HG02763 (cell line): ENCODE results near the gene RXRB.

Experiments
- ATAC-seq: cut with Tn5 transposase; IDR thresholded peaks from one replicate; pipeline ENCODE4 v1.9.1; 2021; ENCODE audit warnings: mild to moderate bottlenecking, moderate library complexity; ENCODE audit not compliant: unreplicated experiment

Gene RXRB

DNA sequence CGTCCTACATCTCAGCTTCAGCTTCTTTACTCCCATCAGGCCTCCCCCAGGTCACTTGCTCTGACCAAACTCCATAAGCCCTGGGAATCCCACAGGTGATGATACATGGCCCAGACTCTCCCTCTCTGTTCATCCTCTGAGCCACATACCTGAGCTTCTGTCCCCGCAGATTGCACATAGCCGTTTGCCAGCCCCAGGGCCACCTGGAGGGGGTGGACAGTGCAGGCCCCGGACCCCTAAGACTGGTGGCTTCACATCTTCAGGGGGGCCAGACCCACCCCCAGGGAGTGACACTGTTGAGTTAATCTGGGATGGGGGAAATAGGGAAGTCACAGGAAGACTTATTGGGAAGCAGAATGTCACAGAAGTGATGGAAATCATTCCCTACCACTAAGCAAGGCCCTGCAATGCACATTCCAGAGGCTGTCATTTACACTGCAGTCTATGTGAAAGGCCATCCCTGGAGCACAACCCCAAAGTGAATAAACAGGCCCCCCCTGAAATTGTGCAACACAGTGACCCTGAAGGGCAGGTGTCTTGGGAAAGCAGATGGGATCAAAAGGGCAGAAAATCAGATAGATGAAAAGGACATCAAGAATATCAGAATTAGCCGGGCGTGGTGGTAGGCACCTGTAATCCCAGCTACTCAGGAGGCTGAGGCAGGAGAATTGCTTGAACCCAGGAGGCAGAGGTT lies 2.2 kb downstream of the RXRB start:
- no peak for ATAC-seq

DNA sequence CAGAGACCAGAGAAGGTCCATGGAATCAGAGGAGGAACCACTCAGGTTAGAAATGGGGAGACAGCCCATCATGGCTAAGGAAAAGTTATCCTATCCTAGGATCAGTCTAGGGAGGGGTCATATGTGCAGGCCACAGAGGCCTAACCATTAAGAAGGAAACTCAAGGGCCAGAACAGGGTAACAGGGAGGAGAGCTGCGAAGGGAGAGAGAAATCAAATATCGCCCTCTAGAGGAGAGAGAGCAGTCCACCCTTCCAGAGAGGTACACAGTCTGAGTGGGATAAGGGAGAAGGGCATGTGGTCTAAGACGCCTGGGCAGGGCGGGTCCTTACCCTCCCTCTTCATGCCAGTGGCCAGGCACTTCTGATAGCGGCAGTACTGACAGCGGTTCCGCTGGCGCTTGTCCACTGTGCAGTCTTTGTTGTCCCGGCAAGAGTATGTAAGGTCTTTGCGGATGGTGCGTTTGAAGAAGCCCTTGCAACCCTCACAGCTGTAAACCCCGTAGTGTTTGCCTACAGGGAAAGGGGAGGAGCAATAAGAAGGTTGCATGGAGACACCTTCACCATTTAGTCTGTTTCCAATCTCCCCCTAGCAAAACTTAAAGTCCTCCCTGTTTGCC lies 2.9 kb downstream of the RXRB start:
- no peak for ATAC-seq

DNA sequence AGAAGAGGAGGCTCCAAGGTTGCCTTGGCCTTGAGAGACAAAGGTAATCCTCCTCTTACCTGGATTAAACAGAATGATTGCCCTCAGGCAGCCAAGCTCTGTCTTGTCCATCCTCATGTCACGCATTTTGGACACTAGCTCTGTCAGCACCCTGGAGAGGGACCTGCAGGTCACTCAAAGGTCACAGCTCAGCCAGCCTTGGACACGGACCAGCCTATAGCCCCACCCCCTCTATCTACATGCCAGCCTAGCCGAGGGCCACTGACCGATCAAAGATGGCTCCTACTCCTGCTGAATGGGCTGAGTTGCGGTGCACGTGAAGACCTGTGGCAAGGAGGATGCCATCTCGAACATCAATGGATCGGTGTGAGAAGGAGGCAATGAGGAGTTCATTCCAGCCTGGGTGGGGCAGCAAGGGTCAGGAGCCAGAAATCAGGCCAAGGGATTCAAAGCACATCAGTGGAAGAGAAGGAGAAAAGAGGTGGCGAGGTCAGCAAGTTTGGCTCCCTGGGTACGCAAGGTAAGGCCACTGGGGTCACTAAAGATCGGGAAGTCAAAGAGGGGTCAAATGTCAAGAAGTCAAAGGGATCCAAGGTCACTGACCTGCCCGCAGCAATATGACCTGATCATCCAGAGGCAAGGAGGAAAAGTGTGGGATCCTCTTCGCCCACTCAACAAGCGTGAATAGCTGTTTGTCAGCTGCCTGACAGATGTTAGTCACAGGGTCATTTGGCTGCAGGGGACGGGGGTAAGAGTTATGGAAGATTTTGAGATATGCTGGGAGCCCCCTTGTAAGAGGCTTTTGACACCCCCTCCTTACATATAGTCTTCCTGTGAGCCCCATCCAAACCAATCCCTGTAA lies 4.9 kb downstream of the RXRB start:
- no peak for ATAC-seq

DNA sequence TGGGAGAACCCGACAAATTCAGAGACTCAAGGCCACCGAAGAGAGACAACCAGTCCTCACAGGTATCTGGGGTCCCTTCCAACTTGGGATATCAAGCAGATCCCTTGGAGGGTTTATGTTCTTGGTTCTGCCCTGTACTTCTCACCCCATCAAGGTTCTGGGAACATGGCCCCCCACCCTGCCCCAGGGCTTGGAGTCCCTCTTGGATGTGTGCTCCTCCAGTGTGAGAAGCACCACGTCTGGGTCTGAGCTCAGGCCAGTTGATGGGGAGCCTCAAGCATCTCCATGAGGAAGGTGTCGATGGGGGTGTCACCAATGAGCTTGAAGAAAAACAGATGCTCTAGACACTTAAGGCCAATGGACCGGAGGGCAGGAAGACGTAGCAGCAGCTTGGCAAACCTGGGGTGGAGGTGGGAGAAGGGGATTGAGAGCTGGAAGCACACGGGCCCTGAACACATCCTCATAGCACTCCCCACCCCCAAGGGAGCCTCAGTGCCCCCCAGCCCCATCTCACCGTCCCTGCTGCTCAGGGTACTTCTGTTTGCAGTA lies 6.0 kb downstream of the RXRB start:
- no peak for ATAC-seq

DNA sequence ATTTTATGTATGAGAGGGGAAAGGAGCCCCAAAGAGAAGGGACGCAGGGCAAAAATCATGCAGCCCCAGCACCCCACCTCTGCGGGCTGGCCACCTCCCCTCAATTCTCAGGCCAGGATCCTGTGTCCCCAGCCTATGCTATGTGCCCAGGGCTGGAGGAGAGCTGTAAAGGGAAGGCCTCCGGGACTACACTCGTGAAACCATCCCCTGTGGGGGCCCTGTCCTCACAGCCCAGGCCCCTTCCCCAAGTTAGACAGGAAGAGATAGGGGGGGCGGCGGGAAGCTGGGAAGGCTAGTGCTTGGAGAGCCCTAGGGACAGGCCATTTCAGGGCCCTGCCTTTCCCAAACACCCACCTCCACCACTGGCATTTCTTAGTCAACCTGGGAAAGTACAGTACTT lies 6.8 kb downstream of the RXRB start:
- no peak for ATAC-seq

DNA sequence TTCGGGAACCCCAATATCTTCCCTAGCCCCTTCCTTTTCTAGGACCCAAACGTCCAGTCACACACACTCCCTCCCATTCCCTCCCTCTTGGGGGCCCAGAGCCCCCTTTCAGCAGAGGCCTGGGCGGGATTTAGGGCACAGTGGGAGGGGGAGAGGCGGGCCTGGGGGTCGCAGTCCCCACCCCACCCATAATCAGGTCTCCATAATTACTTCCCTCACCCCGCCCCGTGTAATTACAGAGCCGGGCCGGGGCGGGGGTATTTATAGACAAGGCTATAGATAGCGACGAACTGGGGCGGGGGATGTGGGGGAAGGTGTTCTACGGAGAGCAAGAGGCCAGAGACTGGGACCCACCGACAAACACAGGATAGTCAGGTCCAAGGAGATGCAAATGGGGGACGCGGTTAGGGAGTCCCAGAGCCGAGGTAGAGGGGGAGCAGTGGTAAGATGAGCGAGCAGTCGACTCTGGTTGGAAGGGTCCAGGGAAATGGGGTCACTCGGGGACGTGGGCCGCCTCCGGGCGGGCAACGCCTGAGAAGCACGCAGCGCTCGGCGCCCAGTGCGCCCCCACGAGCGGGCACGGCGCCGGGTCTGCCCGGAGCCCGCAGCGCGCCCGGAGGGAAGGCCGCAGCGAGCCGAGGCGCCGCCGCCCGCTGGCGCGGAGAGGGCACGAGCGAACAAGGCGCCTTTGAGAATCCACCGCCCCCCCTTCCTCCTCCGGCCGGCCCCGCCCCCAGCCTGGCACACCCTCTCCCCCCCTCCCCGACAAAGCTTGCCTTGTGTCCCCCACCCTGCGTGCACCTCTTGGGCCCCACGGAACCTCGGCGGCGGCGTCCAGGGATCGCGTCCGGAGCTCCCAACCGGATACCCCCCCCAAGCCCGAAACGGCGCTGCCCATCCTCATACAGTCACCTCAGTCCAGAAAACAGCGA lies 7.5 kb downstream of the RXRB start:
- no peak for ATAC-seq

DNA sequence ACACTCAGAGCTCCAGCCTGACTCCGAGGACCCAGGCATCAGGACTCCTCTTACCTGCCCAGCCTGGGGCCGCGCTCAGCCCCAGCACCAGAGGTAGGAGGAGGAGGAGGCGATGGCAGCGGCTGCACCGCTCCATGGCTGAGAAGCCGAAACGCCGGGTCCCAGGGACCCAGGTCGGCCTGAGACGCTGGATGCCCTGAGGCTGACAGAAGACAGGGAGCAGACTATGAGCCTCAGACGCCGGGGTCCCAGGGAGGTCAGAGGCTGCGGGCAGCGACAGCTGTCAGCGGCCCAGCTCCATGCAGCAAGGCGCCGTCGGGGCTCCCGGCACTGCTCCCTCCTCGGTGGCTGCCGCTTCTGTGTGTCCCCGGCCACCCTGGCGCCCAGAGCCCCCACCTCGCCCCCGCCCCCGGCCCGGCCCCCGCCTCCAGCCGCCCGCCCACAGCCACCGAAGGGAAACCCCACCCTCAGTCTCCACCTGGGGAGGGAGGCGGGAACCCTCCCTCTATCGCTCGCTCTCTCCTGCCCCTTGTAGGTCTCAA lies 8.3 kb downstream of the RXRB start, which contains the start of gene COL11A2:
Gene COL11A2 (minus strand): TSS at position 363 of the 542 bp plus-strand sequence. CDS start 227 bp downstream, at position 136.
- no peak for ATAC-seq

DNA sequence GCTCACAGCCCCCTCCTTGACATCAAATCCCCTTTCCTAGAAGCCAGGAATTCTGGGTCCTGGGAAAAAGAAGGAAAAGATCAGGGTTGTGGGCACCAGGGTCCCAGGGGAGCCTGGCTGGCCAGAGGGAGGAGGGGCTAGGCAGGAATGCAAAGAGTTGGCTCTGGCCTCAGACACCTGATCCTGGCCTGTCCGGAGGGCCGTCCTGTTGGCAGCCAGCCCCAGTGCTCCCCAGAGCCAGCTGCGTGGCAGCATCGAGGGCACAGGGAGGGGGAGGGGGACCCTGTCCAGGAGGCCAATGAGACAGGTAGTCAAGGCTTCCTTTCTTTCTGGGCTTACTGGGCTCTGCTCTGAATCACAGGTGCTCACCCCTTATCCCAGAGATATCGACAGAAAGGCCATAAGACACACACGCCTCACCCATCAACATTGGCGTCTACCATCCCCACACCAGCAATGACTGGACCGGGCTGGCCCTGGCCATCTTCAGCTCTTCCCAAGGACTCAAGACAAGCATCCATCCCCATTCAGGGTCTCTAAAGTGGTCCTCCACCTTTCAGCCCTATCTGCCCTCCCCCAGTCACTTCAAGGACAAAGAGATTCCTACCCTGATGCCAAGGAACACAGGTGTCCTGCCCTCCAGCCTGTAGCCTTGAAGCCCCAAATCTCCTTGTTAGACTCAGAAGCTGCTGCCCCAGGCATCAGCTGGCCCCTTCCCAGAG lies 8.9 kb downstream of the RXRB start:
- ATAC-seq, result no peak

DNA sequence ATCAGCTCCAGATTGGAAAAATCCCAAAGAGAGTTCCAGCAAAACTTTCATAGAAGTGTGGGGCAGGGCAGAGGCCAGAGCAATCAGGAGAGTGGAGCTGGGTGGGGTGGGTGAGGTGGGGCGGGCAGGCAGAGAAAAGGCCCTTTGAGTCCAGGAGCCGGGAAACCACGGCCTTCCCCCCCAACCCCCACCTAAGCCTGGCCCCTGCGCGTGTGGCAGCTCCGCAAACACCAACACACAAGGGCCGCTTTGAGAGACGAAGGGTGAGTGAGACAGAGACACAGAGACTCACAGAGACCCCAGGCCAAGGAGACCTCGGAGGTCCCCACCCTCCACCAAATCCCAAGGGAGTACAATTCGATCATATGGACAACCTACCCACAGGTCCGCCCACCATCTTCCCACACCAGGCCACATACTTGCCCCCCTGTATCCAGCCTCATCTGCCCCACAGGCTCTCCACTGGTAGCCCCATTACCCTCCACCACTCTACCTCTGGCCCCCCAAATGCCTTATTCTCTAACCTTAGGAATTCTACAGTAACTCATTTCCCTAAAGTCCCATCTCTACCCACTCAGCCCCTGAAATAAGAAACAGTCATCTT lies 9.9 kb downstream of the RXRB start:
- no peak for ATAC-seq

DNA sequence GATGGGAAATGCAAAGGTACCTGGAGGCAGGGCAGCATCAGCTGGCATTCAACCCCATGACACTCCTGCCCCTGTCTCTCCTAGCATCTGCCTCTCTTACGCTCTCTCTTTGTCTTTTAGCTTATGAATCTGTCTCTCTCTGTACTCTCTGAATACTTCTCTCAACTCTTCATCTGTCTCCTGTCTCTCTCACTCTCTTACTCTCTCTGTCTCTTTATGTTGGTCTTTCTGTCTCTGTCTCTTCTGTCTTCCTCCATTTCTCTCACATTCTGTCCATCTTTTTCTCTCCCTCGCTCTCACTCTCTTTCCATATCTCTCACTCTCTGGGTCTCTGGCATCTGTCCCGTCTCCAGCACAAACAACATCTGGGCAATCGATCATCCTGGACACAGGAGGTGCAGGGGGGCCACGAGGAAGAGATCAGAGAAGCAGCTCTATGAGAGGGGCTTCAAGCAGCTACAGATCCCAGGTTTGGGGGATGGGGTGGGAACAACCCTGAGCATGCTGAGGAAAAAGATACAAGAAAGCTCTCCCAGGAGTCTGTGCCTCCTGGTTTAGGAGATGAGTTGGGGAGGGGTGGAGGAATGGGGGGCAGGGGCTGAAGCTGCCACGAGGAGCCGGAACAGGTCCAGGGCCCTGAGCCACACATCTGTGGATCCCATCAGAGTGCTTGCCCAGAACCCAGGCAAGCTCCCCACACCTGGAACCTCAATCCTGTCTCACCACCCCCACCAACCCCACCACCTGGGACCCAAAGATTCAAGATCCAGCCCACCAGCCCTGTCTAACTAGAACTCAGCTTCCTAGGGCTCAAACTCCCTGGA lies 10.6 kb downstream of the RXRB start:
- ATAC-seq, result no peak

DNA sequence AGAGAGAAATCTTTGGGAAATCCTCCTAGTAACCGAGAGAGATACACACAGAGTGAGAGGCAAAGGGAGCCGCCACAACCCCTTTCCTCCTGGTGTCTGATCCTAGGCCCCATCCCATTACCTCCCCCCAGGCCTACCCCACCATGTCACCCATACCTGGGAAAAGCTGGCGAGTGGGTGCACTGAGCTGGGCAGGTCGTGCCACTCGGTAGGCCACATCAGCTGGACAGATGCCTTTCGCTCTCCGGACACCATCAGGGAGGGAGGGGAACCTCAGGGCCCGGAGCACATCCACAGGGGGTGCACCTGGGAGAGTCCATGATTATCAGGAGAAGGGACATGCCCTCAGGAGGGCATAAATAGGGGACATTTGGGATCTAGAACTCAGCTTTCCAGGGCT lies 11.3 kb downstream of the RXRB start:
- ATAC-seq, result no peak

DNA sequence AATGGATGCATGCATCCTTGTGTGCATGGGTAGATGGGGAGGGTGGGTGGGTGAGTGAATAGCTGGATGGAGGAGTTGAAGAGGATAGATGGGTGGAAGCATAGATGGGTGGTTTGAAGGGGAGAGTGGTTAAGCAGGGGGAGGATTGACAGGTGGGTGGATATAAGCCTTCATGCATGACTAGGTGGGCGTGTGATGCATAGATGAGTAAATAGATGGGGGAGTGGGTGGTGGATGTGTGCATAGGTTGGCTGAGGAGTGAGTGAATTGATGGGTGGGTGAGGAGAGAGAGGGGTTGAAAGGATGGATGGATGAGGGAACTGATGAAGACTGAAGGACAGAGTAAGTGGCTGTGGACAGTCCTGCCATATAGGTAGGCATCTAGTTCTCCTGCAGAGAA lies 12.7 kb downstream of the RXRB start:
- ATAC-seq, result no peak

DNA sequence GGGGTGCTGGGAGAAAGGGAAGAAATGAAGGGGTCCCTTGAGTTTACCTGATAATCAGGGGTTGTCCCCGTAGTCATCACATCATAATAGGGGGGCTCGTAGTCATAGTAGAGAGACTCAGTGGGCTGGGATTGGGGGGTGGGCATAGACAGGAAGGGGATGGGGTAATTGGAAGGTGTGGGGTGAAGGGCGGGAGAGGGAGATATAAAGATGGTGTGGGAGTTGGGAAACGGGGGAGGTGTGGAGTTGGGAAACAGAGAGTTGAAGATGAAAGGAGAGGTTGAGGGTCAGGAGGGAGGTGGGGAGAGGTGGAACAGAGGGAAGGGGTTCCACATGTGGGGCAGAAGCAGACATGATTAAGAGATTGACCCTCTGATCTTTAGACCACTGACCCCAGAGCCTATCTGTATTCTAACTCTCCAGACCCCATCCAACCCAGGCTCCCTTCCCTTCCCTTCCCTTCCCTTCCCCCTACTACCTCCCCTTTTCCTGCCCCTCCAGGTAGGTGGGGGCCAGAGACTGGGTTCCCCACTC lies 14.7 kb downstream of the RXRB start:
- no peak for ATAC-seq

DNA sequence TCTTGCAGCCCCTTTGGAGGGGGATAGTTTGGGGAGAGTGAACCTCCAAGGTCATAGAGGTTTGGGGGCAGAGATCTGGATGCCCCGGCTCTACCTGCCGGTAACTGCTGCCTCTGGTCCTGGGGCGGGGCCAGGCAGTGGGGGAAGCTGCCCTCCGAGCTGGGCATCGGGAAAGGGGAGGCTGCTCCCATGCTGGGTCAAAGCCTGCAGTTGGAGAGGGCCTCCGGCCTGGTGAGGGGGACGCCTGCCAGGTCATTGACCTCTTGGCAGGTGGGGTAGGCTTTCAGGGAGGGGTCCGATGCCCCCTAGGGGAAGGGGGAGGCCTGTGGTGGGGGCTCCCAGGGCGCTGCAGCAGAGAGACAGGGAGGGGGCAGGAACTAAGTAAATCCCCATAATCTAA lies 15.3 kb downstream of the RXRB start:
- no peak for ATAC-seq

DNA sequence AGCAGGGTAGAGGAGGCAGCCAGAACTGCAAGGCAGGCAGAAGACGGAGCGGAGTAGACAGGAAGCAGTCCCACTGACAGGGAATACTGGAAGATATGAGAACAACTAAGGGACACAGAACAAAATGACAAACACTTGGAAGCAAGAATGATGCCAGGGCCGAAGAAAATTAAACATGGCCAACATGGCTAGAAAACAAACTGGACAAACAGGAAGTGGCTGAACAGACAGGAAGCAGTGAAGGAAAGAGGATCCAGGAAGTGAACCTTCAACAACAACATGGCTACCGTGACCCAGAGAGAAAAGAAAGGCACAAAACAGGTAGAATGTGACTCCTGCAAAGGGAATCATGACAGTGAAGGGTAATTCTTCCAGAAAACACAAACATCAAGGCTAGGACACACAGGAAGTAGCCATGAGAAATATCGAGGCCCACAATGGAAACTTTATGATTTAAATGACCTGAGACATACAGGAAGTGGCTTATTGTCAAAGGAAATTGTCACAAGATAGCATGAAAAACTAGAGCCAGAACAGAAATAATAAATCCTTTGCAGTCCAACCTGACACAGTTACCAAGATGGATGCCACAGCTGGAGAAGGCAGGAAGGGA lies 17.3 kb downstream of the RXRB start:
- no peak for ATAC-seq

DNA sequence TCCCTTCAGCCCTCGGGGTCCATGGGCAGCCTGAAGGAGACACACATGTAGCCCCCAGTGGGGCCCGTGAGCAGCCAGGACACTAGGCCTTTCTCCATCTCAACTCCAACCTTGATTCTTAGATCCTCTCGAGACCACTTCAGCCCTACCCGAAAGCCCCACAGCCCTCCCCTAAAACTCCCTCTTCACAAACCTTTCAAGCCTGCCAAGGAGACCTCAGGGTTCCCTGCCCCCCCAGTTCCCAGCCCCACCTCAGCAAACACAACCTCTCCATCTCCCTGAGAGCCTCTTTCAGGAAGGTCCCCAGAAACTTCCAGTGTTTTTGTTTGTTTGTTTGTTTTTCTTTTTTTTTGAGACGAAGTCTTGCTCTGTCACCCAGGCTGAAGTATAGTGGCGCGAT lies 19.3 kb downstream of the RXRB start:
- no peak for ATAC-seq

DNA sequence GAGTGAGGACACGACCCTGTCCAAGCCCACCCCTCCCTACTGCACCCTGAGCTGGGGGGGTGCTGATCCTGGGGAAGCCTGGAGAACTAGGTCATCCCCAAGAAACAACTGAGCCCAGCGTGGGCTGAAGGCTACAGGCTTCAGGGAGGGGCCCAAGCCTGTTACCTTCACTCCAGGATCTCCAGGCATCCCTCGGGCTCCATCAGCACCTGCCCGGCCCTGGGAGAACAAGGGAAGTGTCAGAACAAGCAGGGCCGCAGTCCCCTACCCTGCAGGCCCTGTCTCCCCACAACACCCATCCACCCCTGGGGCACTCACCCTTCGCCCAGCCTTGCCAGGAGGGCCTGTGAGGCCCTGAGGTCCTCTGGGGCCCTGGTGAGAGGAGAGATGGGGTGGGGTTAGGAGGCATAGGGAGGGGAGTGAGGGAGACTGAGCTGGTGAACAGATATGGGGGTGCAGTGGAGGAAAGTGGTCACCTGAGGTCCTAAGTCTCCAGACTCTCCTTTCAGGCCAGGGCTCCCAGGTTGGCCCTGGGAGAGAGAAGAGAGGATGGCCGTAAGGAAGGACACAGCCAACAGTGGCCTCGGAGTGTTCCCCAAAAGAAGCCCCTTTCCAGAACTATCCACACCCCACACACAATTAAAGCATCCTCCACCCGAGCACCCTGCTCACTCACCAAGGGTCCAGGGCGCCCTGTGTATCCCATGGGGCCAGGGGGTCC lies 21.6 kb downstream of the RXRB start:
- ATAC-seq, result no peak
